H9 (cell line): ENCODE results near the gene ITM2C. TPM values are rescaled to one million over a fixed set of nuclear protein-coding genes. Genes with fewer than 3 reads are reported as not detected.

Experiments
- DNase-seq: peaks from one replicate; pipeline ENCODE4 v3.0.0-alpha.2; 2017
- H2AFZ ChIP-seq: one replicate; pipeline ENCODE4 v1.6.1; 2013; ENCODE audit warnings: mild to moderate bottlenecking, low read length, control low read depth, moderate library complexity
- H2AK5ac ChIP-seq: 2 replicates; pipeline ENCODE4 v1.6.1; 2013; ENCODE audit warnings: low read length, control low read depth, mixed read lengths; ENCODE audit not compliant: insufficient read length
- H2BK120ac ChIP-seq: one replicate; pipeline ENCODE4 v1.6.1; 2013; ENCODE audit warnings: low read depth, mild to moderate bottlenecking, low read length, control low read depth, inconsistent platforms; ENCODE audit not compliant: poor library complexity, severe bottlenecking
- H2BK12ac ChIP-seq: 2 replicates; pipeline ENCODE4 v1.6.1; 2013; ENCODE audit warnings: low read length, control low read depth, mixed read lengths, low read depth; ENCODE audit not compliant: insufficient read length
- H2BK15ac ChIP-seq: 2 replicates; pipeline ENCODE4 v1.6.1; 2013; ENCODE audit warnings: low read depth, low read length, control low read depth
- H2BK20ac ChIP-seq: one replicate; pipeline ENCODE4 v1.6.1; 2013; ENCODE audit warnings: low read depth, mild to moderate bottlenecking, low read length, control low read depth, inconsistent platforms; ENCODE audit not compliant: poor library complexity, severe bottlenecking
- H2BK5ac ChIP-seq: 2 replicates; pipeline ENCODE4 v1.6.1; 2013; ENCODE audit warnings: low read length, control low read depth, mixed read lengths; ENCODE audit not compliant: insufficient read length
- H3K14ac ChIP-seq: 2 replicates; pipeline ENCODE4 v1.6.1; 2013; ENCODE audit warnings: low read length, control low read depth; ENCODE audit not compliant: insufficient read depth
- H3K18ac ChIP-seq: 2 replicates; pipeline ENCODE4 v1.6.1; 2013; ENCODE audit warnings: low read depth, mild to moderate bottlenecking, mixed read lengths, low read length, control low read depth; ENCODE audit not compliant: insufficient read length
- H3K23ac ChIP-seq: 2 replicates; pipeline ENCODE4 v1.6.1; 2013; ENCODE audit warnings: low read length, control low read depth, mixed read lengths, low read depth; ENCODE audit not compliant: insufficient read length
- H3K23me2 ChIP-seq: 2 replicates; pipeline ENCODE4 v1.6.1; 2013; ENCODE audit warnings: low read depth, mild to moderate bottlenecking, mixed read lengths, low read length, control low read depth; ENCODE audit not compliant: insufficient read length, poor library complexity, severe bottlenecking
- H3K27ac ChIP-seq: 2 replicates; pipeline ENCODE4 v1.5.1; 2013; ENCODE audit warnings: low read length, control low read depth, mixed read lengths, low read depth; ENCODE audit not compliant: insufficient read length
- H3K27me3 ChIP-seq: 2 replicates; pipeline ENCODE4 v1.6.1; 2013; ENCODE audit warnings: low read length, control low read depth, inconsistent platforms; ENCODE audit not compliant: insufficient read depth
- H3K4ac ChIP-seq: 2 replicates; pipeline ENCODE4 v1.6.1; 2013; ENCODE audit warnings: low read depth, mild to moderate bottlenecking, control low read depth, inconsistent platforms, low read length, moderate library complexity
- H3K4me1 ChIP-seq: 2 replicates; pipeline ENCODE4 v1.6.1; 2013; ENCODE audit warnings: low read length, control low read depth, inconsistent platforms; ENCODE audit not compliant: insufficient read depth
- H3K4me2 ChIP-seq: 2 replicates; pipeline ENCODE4 v1.6.1; 2013; ENCODE audit warnings: low read length, control low read depth, mixed read lengths; ENCODE audit not compliant: insufficient read length, insufficient read depth
- H3K56ac ChIP-seq: 2 replicates; pipeline ENCODE4 v1.6.1; 2013; ENCODE audit warnings: low read depth, mild to moderate bottlenecking, mixed read lengths, low read length, control low read depth; ENCODE audit not compliant: insufficient read length
- H3K79me1 ChIP-seq: 2 replicates; pipeline ENCODE4 v1.6.1; 2013; ENCODE audit warnings: low read depth, mild to moderate bottlenecking, moderate library complexity, low read length, control low read depth, inconsistent platforms; ENCODE audit not compliant: insufficient read depth, poor library complexity, severe bottlenecking
- H3K79me2 ChIP-seq: 2 replicates; pipeline ENCODE4 v1.6.1; 2013; ENCODE audit warnings: low read length, control low read depth, inconsistent platforms; ENCODE audit not compliant: insufficient read depth
- H3K9ac ChIP-seq: 2 replicates; pipeline ENCODE4 v1.6.1; 2013; ENCODE audit warnings: low read length, control low read depth, mixed read lengths; ENCODE audit not compliant: insufficient read length; ENCODE audit errors: extremely low read depth
- H3K9me3 ChIP-seq: one replicate; pipeline ENCODE4 v1.6.1; 2013; ENCODE audit warnings: low read depth, low read length, inconsistent platforms; ENCODE audit not compliant: control insufficient read depth
- H3T11ph ChIP-seq: one replicate; pipeline ENCODE4 v1.6.1; 2013; ENCODE audit warnings: mild to moderate bottlenecking, low read length, control low read depth, inconsistent platforms
- H4K20me1 ChIP-seq: one replicate; pipeline ENCODE4 v1.6.1; 2013; ENCODE audit not compliant: control insufficient read depth, insufficient read length, insufficient read depth
- H4K5ac ChIP-seq: 2 replicates; pipeline ENCODE4 v1.6.1; 2013; ENCODE audit warnings: low read depth, mild to moderate bottlenecking, mixed read lengths, low read length, control low read depth; ENCODE audit not compliant: insufficient read length
- H4K8ac ChIP-seq: replicated peaks from 2 replicates; pipeline ENCODE4 v1.6.1; 2013; ENCODE audit warnings: low read length, control low read depth, mixed read lengths, low read depth; ENCODE audit not compliant: insufficient read length
- H4K91ac ChIP-seq: 2 replicates; pipeline ENCODE4 v1.6.1; 2013; ENCODE audit warnings: low read depth, mild to moderate bottlenecking, moderate library complexity, mixed read lengths, low read length, control low read depth; ENCODE audit not compliant: insufficient read length
- H3K27ac Mint-ChIP-seq, 3 experiments: 2 replicates in 2 of 3; 3 replicates in 1 of 3; pipeline ENCODE4 v1.8.0; 2020 to 2021; ENCODE audit warnings: mixed read lengths in 3 of 3, mild to moderate bottlenecking in 1 of 3, moderate library complexity in 1 of 3
- H3K27me3 Mint-ChIP-seq: 2 replicates; pipeline ENCODE4 v1.8.0; 2021; ENCODE audit warnings: low read depth, mild to moderate bottlenecking, moderate library complexity, mixed read lengths
- H3K36me3 Mint-ChIP-seq, 3 experiments: 2 replicates in 2 of 3; 3 replicates in 1 of 3; pipeline ENCODE4 v1.8.0; 2020 to 2021; ENCODE audit warnings: low read depth in 3 of 3, mixed read lengths in 3 of 3; ENCODE audit not compliant: insufficient read depth in 1 of 3
- H3K4me1 Mint-ChIP-seq, 2 experiments: 2 replicates each; pipeline ENCODE4 v1.8.0; 2020; ENCODE audit warnings: mixed read lengths in 2 of 2
- H3K4me3 Mint-ChIP-seq, 2 experiments: 2 replicates in 1 of 2; 3 replicates in 1 of 2; pipeline ENCODE4 v1.8.0; 2020 to 2021; ENCODE audit warnings: mild to moderate bottlenecking in 2 of 2, mixed read lengths in 2 of 2, moderate library complexity in 1 of 2
- H3K9me3 Mint-ChIP-seq, 2 experiments: 2 replicates in 1 of 2; 3 replicates in 1 of 2; pipeline ENCODE4 v1.8.0; 2020; ENCODE audit warnings: mild to moderate bottlenecking in 2 of 2, mixed read lengths in 2 of 2, moderate library complexity in 1 of 2
- CTCF ChIP-seq: fragments of 200-600 bp; sonication (generic); conservative IDR thresholded peaks from 3 replicates; pipeline ENCODE4 v1.8.0; 2021; ENCODE audit warnings: antibody characterized with exemption, mild to moderate bottlenecking
- WGBS: extraction: QIAGEN DNeasy Blood & Tissue Kit; methylation state at CpG from one replicate; pipeline ENCODE4 v1.1.7; 2013; ENCODE audit warnings: missing lambda C conversion rate, low lambda C conversion rate, mixed read lengths; ENCODE audit not compliant: insufficient read length; ENCODE audit errors: extremely low coverage; 5-methylcytosine and 5-hydroxymethylcytosine counted together
- total RNA-seq: library from RNA; stranded (reverse); gene quantifications from 2 replicates; pipeline ENCODE4 v1.2.1, GENCODE V29; 2021

Gene ITM2C
- total RNA-seq, 1 experiment from 2014 or later, result 297 TPM

- Histone ChIP-seq H3K23me2 (peaks cover 10% of the 10 kb centered on the region), H2AFZ (no peak overlapping the region), H3K9ac (no peak overlapping the region), H3K79me2 (peaks cover 45% of the 10 kb centered on the region), H3K4me2 (peak overlapping the region; percentile 40), H3K4ac (no peak overlapping the region), H3K27ac (peak overlapping the region; percentile 23), H3K79me1 (no peaks in the 10 kb centered on the region), H2BK15ac (no peak overlapping the region), H4K91ac (no peak overlapping the region), H3K56ac (no peak overlapping the region), H3T11ph (no peak overlapping the region), H3K4me1 (peaks cover 19% of the 10 kb centered on the region; the same call in 1 of the 2 replicates), H4K5ac (no peak overlapping the region), H3K18ac (peak overlapping the region; percentile 79), H4K8ac (no peak overlapping the region), H2BK12ac (no peak overlapping the region), H2BK120ac (no peak overlapping the region), H3K9me3 (no peaks in the 10 kb centered on the region), H3K27me3 (no peaks in the 10 kb centered on the region), H2BK20ac (no peak overlapping the region), H2BK5ac (no peak overlapping the region), H4K20me1 (no peaks in the 10 kb centered on the region), H2AK5ac (no peak overlapping the region), H3K14ac (peak overlapping the region; percentile 50; the same call in 1 of the 2 replicates), H3K23ac (no peak overlapping the region)
- no peak for TF ChIP-seq CTCF
- H3K9me3 Mint-ChIP-seq, result peaks cover 0 to 2% of the 10 kb centered on the region in 2 experiments; a peak in 2 of 5 replicates
- DNase-seq, result peak; percentile 76
- H3K27me3 Mint-ChIP-seq, result peaks cover 2% of the 10 kb centered on the region; the same call in 1 of the 2 replicates
- WGBS, result no CpG with 5 or more reads among the region's 15 CpGs
- H3K4me1 Mint-ChIP-seq, result peaks cover 70 to 72% of the 10 kb centered on the region in 2 experiments
- peaks cover 3 to 13% (median 10%) of the 10 kb centered on the region in 3 experiments; a peak in 5 of 7 replicates for H3K36me3 Mint-ChIP-seq
- peak overlapping the region; percentile 97 to 99 (median 99) for H3K27ac Mint-ChIP-seq
- peak overlapping the region; percentile 57 to 79 for H3K4me3 Mint-ChIP-seq
Observed at GRCh38 chr2:230868161-230868946, 3.6 kb downstream of the ITM2C start.
